Astrocyte of the cerebellum (primary cell): Measurements from ENCODE around the gene NACC1.

Experiments used
- DNase-seq: peaks from one replicate; pipeline ENCODE4 v3.0.0-alpha.2; 2011; ENCODE audit warnings: low read depth
- H3K4me3 ChIP-seq: 2 replicates; pipeline ENCODE4 v1.5.1; 2011; ENCODE audit warnings: mild to moderate bottlenecking, low read depth, low read length, moderate library complexity
- CTCF ChIP-seq: IDR thresholded peaks from 2 replicates; pipeline ENCODE4 v1.5.1; 2012; ENCODE audit warnings: low read length, low read depth, moderate library complexity, mild to moderate bottlenecking; ENCODE audit errors: missing control alignments
- in situ Hi-C: cut with HindIII; loops from 2 replicates; pipeline ENCODE4 v1.10.0; 2017; ENCODE audit warnings: low sequenced_read_pairs

NACC1 gene

GRCh38 chr19:13095393-13095784, 22.7 kb upstream of the NACC1 start:
- in situ Hi-C loops, result no loop called here
- DNase-seq, result no peak
- TF ChIP-seq CTCF, result no peak
- H3K4me3 ChIP-seq, result no peak overlapping the region

GRCh38 chr19:13095934-13096927, 21.8 kb upstream of the NACC1 start:
- H3K4me3 ChIP-seq, result no peak overlapping the region
- peak; percentile 15 for TF ChIP-seq CTCF
- DNase-seq, result no peak
- in situ Hi-C loops, result no loop called here

GRCh38 chr19:13097033-13097462, 21.0 kb upstream of the NACC1 start:
- no peak overlapping the region for H3K4me3 ChIP-seq
- in situ Hi-C loops, result no loop called here
- TF ChIP-seq CTCF, result no peak
- DNase-seq, result no peak

GRCh38 chr19:13097463-13098258, 20.4 kb upstream of the NACC1 start:
- no peak for TF ChIP-seq CTCF
- no peak overlapping the region for H3K4me3 ChIP-seq
- no peak for DNase-seq
- in situ Hi-C loops, result no loop called here

- DNase-seq, result no peak
- in situ Hi-C loops, result no loop called here
- no peak for TF ChIP-seq CTCF
- no peak overlapping the region for H3K4me3 ChIP-seq
Observed at GRCh38 chr19:13098277-13099072, 19.6 kb upstream of the NACC1 start.
